NCI-H748 (cell line): Measurements from ENCODE around the gene TRIM52.

Experiments used
- DNase-seq: peaks from one replicate; lab custom pipeline; 2025; ENCODE audit not compliant: unreplicated experiment; lab: John Stamatoyannopoulos, UW

The TRIM52 gene

GRCh38 chr5:181234455-181235306, 26.3 kb downstream of the TRIM52 start:
- no peak for DNase-seq

GRCh38 chr5:181233801-181234454, 27.0 kb downstream of the TRIM52 start:
- DNase-seq: no peak

- DNase-seq: no peak
These were observed 27.7 kb downstream of the TRIM52 start for GRCh38 chr5:181233088-181233800.

GRCh38 chr5:181232593-181232992, 28.4 kb downstream of the TRIM52 start:
- DNase-seq: no peak

GRCh38 chr5:181231432-181231831, 29.5 kb downstream of the TRIM52 start:
- no peak for DNase-seq

GRCh38 chr5:181230551-181230950, 30.4 kb downstream of the TRIM52 start:
- DNase-seq: no peak

- no peak for DNase-seq
These were observed 30.9 kb downstream of the TRIM52 start for GRCh38 chr5:181229996-181230395.

GRCh38 chr5:181224390-181225229, 36.3 kb downstream of the TRIM52 start:
- DNase-seq: no peak

GRCh38 chr5:181223729-181224389, 37.1 kb downstream of the TRIM52 start:
- DNase-seq: no peak

- DNase-seq: no peak
These were observed 37.8 kb downstream of the TRIM52 start, which contains the start of gene TRIM41 for GRCh38 chr5:181223058-181223728. TSS of gene TRIM41 (plus strand) at chr5:181223281. CDS start at chr5:181224000, 719 bp downstream.

- DNase-seq: no peak
These were observed 38.3 kb downstream of the TRIM52 start for GRCh38 chr5:181222630-181223057.

- no peak for DNase-seq
These were observed 38.9 kb downstream of the TRIM52 start for GRCh38 chr5:181221792-181222629.

- DNase-seq: no peak
These were observed 39.7 kb downstream of the TRIM52 start for GRCh38 chr5:181221105-181221791.

GRCh38 chr5:181220178-181220515, 40.8 kb downstream of the TRIM52 start:
- no peak for DNase-seq

- DNase-seq: no peak
These were observed 41.4 kb downstream of the TRIM52 start for GRCh38 chr5:181219262-181220177.

GRCh38 chr5:181218795-181219124, 42.2 kb downstream of the TRIM52 start:
- DNase-seq: no peak

GRCh38 chr5:181217803-181218062, 43.2 kb downstream of the TRIM52 start:
- DNase-seq: no peak
